GM12878 (cell line): ENCODE data around the gene KCNA5. TPM values are rescaled to one million over a fixed set of nuclear protein-coding genes. Genes with fewer than 3 reads are reported as not detected.

ENCODE experiments used
- ATAC-seq: fragments of 200-7000 bp; cut with Tn5 transposase; 3 replicates; pipeline ENCODE4 v1.9.1; 2020; ENCODE audit warnings: mild to moderate bottlenecking, moderate library complexity
- BruUV-seq: library from RNA; stranded (reverse); fragments of 400-500 nt; replicated peaks from 2 replicates; lab custom pipeline; 2021; lab: Mats Ljungman, UMichigan
- CTCF ChIA-PET: fragments of 300-600 bp; sonication (Branson Sonifier 250); formaldehyde crosslinking; extraction: SDS; loops from one replicate; lab custom pipeline; 2021; ENCODE audit warnings: inconsistent platforms; lab: Yijun Ruan, JAX
- POLR2A ChIA-PET: fragments of 350-600 bp; formaldehyde crosslinking; extraction: SDS; loops from one replicate; lab custom pipeline; 2021; ENCODE audit warnings: inconsistent platforms; lab: Charles Lee
- RAD21 ChIA-PET: fragments of 300-600 bp; sonication (Branson Sonifier 250); formaldehyde crosslinking; loops from one replicate; lab custom pipeline; 2023; ENCODE audit warnings: antibody characterized with exemption; ENCODE audit not compliant: unreplicated experiment; lab: Charles Lee
- SMC1A ChIA-PET: fragments of 300-600 bp; sonication (Branson Sonifier 250); formaldehyde crosslinking; loops from one replicate; lab custom pipeline; 2023; ENCODE audit not compliant: unreplicated experiment, uncharacterized antibody; lab: Charles Lee
- DNase-seq: peaks from one replicate; pipeline ENCODE4 v3.0.0-alpha.2; 2011; ENCODE audit warnings: low read depth, low spot score
- FAIRE-seq: peaks from 3 replicates; lab custom pipeline; 2011; peaks lifted over from hg19 to GRCh38; lab: Jason Lieb, UNC
- H2AFZ ChIP-seq: 2 replicates; pipeline ENCODE4 v1.6.0; 2011; ENCODE audit warnings: low read depth, low read length, control low read depth; ENCODE audit not compliant: control insufficient read depth
- H3K27ac ChIP-seq: 2 replicates; pipeline ENCODE4 v1.5.1; 2011; ENCODE audit warnings: control low read depth; ENCODE audit not compliant: control insufficient read depth, insufficient read depth
- H3K27me3 ChIP-seq, 2 experiments: replicated peaks in 1 of 2; 2 replicates each; pipeline versions ENCODE4 v1.6.0 to v1.6.1; 2011; ENCODE audit warnings: low read length in 1 of 2; ENCODE audit not compliant: control insufficient read depth in 2 of 2, insufficient read depth in 2 of 2
- H3K36me3 ChIP-seq, 2 experiments: 2 replicates each; pipeline ENCODE4 v1.5.1; 2011; ENCODE audit warnings: low read length in 1 of 2; ENCODE audit not compliant: control insufficient read depth in 2 of 2, insufficient read depth in 2 of 2
- H3K4me1 ChIP-seq: 2 replicates; pipeline ENCODE4 v1.6.1; 2011; ENCODE audit warnings: mild to moderate bottlenecking, low read length, moderate library complexity, mixed read lengths; ENCODE audit not compliant: control insufficient read depth, insufficient read depth
- H3K4me2 ChIP-seq: 2 replicates; pipeline ENCODE4 v1.6.0; 2011; ENCODE audit warnings: control low read depth; ENCODE audit not compliant: control insufficient read depth, insufficient read depth
- H3K4me3 ChIP-seq: fragments of 200-600 bp; sonication (generic); 2 replicates; pipeline ENCODE4 v1.5.1; 2016
- H3K79me2 ChIP-seq: 2 replicates; pipeline ENCODE4 v1.6.0; 2011; ENCODE audit warnings: low read length; ENCODE audit not compliant: control insufficient read depth, insufficient read depth
- H3K9ac ChIP-seq: 2 replicates; pipeline ENCODE4 v1.8.0; 2011; ENCODE audit warnings: low read length, control low read depth, mixed read lengths; ENCODE audit not compliant: control insufficient read depth, insufficient read depth
- H3K9me3 ChIP-seq: replicated peaks from 3 replicates; pipeline ENCODE4 v1.5.1; 2011; ENCODE audit warnings: mild to moderate bottlenecking, low read length; ENCODE audit not compliant: control insufficient read depth, insufficient read depth
- H4K20me1 ChIP-seq: 2 replicates; pipeline ENCODE4 v1.6.0; 2011; ENCODE audit not compliant: control insufficient read depth, insufficient read depth
- BCL11A ChIP-seq: IDR thresholded peaks from 2 replicates; pipeline ENCODE4 v1.6.1; 2011; ENCODE audit warnings: low read depth, low read length
- CHD4 ChIP-seq: fragments of 200-600 bp; sonication (generic); IDR thresholded peaks from 2 replicates; pipeline ENCODE4 v1.6.1; 2016; ENCODE audit warnings: mild to moderate bottlenecking
- ETV6 ChIP-seq, 2 experiments: fragments of 450-650 bp in 1 of 2; IDR thresholded peaks in 1 of 2; conservative IDR thresholded peaks in 1 of 2; 2 replicates each; pipeline ENCODE4 v1.6.1; 2014; ENCODE audit warnings: antibody characterized with exemption in 1 of 2, borderline replicate concordance in 1 of 2, low read depth in 1 of 2, mild to moderate bottlenecking in 1 of 2, moderate library complexity in 1 of 2
- HDGF ChIP-seq: fragments of 450-650 bp; IDR thresholded peaks from 2 replicates; pipeline ENCODE4 v1.6.1; 2016; ENCODE audit warnings: antibody characterized with exemption
- NFYA ChIP-seq: IDR thresholded peaks from 2 replicates; pipeline ENCODE4 v1.6.1; 2011; ENCODE audit warnings: low read depth, mild to moderate bottlenecking, low read length, improper control_type of control experiment, borderline replicate concordance
- NFYB ChIP-seq: IDR thresholded peaks from 2 replicates; pipeline ENCODE4 v1.6.1; 2011; ENCODE audit warnings: low read depth, mild to moderate bottlenecking, low read length, improper control_type of control experiment, moderate library complexity; ENCODE audit not compliant: insufficient read depth
- TARDBP ChIP-seq: IDR thresholded peaks from 2 replicates; pipeline ENCODE4 v1.6.1; 2016; ENCODE audit warnings: borderline replicate concordance
- YY1 ChIP-seq: IDR thresholded peaks from 2 replicates; pipeline ENCODE4 v1.6.1; 2011; ENCODE audit warnings: low read depth, mild to moderate bottlenecking, low read length
- WGBS: methylation state at CpG from one replicate; pipeline ENCODE4 v1.1.6; 2016; ENCODE audit warnings: low lambda C conversion rate; ENCODE audit not compliant: insufficient replicate concordance, insufficient coverage; ENCODE audit errors: missing lambda C conversion rate; 5-methylcytosine and 5-hydroxymethylcytosine counted together
- in situ Hi-C: fragments of 300-500 bp; cut with MboI; formaldehyde crosslinking; loops from 9 replicates; pipeline ENCODE4 v1.14.3; 2018; ENCODE audit warnings: mixed read lengths
- intact Hi-C: fragments of 100-400 bp; cut with micrococcal nuclease; formaldehyde crosslinking; loops from one replicate; pipeline ENCODE4 v1.14.2; 2022; ENCODE audit not compliant: unreplicated experiment
- polyA plus RNA-seq, 11 experiments: library from polyadenylated mRNA; depleted of rRNA in 4 of 11; unstranded in 6 of 11; stranded (reverse) in 5 of 11; fragments of >200 nt; fragmentation: Nextera tagmentation in 4 of 11; fragmentation: Illumina TruSeq in 1 of 11; extraction: Ambion mirVana in 4 of 11; extraction: Trizol in 1 of 11; gene quantifications; 1 replicate in 1 of 11; 2 replicates in 10 of 11; pipeline versions ENCODE4 v1.2.1 to v1.2.3, GENCODE V29; 2011 to 2016; ENCODE audit warnings: inconsistent platforms in 2 of 11, missing spikeins in 2 of 11, low read depth in 1 of 11
- total RNA-seq, 4 experiments: library from RNA; depleted of rRNA in 3 of 4; stranded (reverse); fragments of >200 nt in 3 of 4; fragmentation: Illumina TruSeq in 1 of 4; extraction: Trizol in 1 of 4; gene quantifications; 2 replicates each; pipeline versions ENCODE4 v1.2.1 to v1.2.3, GENCODE V29; 2013 to 2021
- TF ChIP-seq, protein P1 (sequence below): IDR thresholded peaks from 2 replicates; pipeline ENCODE4 v1.6.1; 2011; ENCODE audit warnings: low read depth, low read length, improper control_type of control experiment, borderline replicate concordance
- TF ChIP-seq, protein P2 (sequence below): IDR thresholded peaks from 2 replicates; pipeline ENCODE4 v1.6.1; 2011; ENCODE audit warnings: mild to moderate bottlenecking, low read depth, low read length, moderate library complexity; ENCODE audit not compliant: insufficient replicate concordance

KCNA5 gene
- total and polyA plus RNA-seq, 10 of the 15 experiments (the other 5 are each of a cell fraction or from before 2014, with no cell fraction given), result 0.11 to 0.56 (median 0.19) TPM; not detected in 4

DNA sequence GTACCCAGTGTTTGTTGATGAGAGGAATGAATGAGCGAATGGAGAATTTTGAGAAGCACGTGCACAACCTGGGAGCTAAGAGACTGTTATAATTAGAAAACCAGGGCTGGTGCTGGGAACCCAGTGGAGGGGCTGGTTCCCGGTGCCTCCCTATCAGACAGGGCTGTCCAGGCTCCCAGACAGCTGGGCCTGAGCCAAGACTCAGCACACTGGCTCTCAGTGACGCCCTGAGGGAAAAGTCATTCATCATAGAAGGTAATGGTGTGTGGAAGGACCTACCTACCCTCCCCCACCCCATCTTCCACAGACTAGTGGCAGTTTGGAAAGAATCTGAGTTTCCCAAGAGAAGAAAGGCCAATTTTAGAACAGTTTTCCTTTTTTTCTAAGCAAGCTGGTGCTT is 34.7 kb downstream of the KCNA5 start (continued):
- TF ChIP-seq, protein P1, sequence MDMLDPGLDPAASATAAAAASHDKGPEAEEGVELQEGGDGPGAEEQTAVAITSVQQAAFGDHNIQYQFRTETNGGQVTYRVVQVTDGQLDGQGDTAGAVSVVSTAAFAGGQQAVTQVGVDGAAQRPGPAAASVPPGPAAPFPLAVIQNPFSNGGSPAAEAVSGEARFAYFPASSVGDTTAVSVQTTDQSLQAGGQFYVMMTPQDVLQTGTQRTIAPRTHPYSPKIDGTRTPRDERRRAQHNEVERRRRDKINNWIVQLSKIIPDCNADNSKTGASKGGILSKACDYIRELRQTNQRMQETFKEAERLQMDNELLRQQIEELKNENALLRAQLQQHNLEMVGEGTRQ, result no peak
- TF ChIP-seq NFYB (no peak), NFYA (no peak)

DNA sequence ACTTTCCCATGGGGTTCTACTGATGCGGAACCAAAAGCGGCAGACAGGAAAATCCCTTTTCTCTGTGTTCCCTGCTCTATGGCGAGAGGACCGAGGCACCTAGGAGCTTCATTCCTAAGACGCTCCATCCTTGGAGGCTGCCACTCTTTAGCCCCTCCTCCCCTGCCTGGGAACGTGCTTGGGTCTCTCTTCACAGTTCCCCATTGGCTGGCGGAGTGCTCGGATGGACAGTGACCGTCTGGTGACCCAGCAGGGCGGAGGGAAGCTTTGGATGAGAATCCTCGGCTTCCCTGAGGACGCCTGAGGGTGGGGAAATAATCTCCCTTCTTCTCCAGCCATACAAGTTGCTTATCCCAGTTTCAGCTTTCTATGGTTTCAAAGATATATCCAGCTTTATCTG is 37.3 kb downstream of the KCNA5 start:
- no peak overlapping the region for H3K4me2 ChIP-seq
- H2AFZ ChIP-seq, result no peak overlapping the region
- H3K36me3 ChIP-seq, result no peaks in the 10 kb centered on the region
- H3K9ac ChIP-seq, result no peak overlapping the region
- H3K4me1 ChIP-seq, result no peaks in the 10 kb centered on the region
- POLR2A ChIA-PET, result interaction anchor here (0.5 kb wide), 1 partner anchor 149 kb away, joined by 3 read pairs; no protein-coding TSS in a partner anchor
- TF ChIP-seq ETV6 (conservative IDR thresholded peaks at IDR 0.05 in 1 of 2, IDR thresholded peaks at IDR 0.05 in 1 of 2; ENCODE audit: borderline replicate concordance in 1 of 2, low read depth in 1 of 2), result no peak
- no peak for TF ChIP-seq BCL11A
- no peak for TF ChIP-seq TARDBP
- TF ChIP-seq, protein P2, sequence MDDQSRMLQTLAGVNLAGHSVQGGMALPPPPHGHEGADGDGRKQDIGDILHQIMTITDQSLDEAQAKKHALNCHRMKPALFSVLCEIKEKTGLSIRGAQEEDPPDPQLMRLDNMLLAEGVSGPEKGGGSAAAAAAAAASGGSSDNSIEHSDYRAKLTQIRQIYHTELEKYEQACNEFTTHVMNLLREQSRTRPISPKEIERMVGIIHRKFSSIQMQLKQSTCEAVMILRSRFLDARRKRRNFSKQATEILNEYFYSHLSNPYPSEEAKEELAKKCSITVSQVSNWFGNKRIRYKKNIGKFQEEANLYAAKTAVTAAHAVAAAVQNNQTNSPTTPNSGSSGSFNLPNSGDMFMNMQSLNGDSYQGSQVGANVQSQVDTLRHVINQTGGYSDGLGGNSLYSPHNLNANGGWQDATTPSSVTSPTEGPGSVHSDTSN, result no peak
- no peak for TF ChIP-seq CHD4
- TF ChIP-seq YY1, result no peak
- no peak for TF ChIP-seq HDGF
- TF ChIP-seq, all 136 proteins: peak for 0
- WGBS, result 31% methylated on average over 12 of the region's 12 CpGs
- no peak overlapping the region for H3K27ac ChIP-seq
- H3K79me2 ChIP-seq, result no peaks in the 10 kb centered on the region
- ATAC-seq, result no peak
- intact Hi-C loops, result no loop called here
- H4K20me1 ChIP-seq, result no peaks in the 10 kb centered on the region
- BruUV-seq, result no TSS peak
- RAD21 ChIA-PET, result interaction anchor here (0.9 kb wide), 1 partner anchor 223 kb away, joined by 3 read pairs; no protein-coding TSS in a partner anchor
- in situ Hi-C loops, result no loop called here
- FAIRE-seq, result no peak
- no peaks in the 10 kb centered on the region for H3K9me3 ChIP-seq
- no peak for DNase-seq
- SMC1A ChIA-PET, result interaction anchor here (0.8 to 2.4 kb wide), 2 partner anchors 57 to 60 kb away, joined by 4 to 8 read pairs; no protein-coding TSS in a partner anchor
- no peak overlapping the region for H3K4me3 ChIP-seq
- H3K27me3 ChIP-seq, result peaks cover 0 to 2% of the 10 kb centered on the region in 2 experiments; a peak in 1 of 4 replicates
- CTCF ChIA-PET, result interaction anchor here (1.2 to 4.8 kb wide), 3 partner anchors 9 to 224 kb away, joined by 3 to 39 read pairs (median 11); no protein-coding TSS in a partner anchor
